CD4-positive, alpha-beta T cell treated with Interleukin-2 at 100 ng/mL for 4 hours (primary cell): ENCODE data around the gene CHIC2.
A peak's percentile ranks its signal among the peaks of the same experiment; 100 is the strongest.
"Not testable (repeated sequence)": the region's sequence is repeated elsewhere in the genome, so short reads cannot be mapped to it uniquely, and the experiment has no call there.

Source experiments
- DNase-seq: peaks from one replicate; pipeline ENCODE4 v3.0.0-alpha.2; 2020; ENCODE audit warnings: low spot score

Gene CHIC2

DNA sequence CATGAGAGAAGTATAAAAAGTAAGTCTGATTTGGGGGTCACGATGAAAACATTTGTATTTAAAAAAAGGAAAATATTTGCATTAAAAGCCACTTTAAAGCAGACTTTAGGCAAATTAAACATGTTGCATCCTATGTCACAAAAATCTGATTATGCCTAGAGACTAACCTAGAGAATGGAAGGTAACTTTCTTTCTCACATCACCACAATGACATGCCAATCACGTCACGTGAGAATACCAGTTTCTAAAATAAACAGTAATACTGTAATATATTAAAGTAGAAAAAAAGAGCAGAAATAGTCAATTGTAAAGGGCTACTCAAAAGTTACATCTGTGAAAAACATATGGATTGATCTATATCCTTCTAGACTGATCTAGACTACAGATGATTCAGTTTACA, 3.3 kb downstream of the CHIC2 start:
- no peak for DNase-seq

DNA sequence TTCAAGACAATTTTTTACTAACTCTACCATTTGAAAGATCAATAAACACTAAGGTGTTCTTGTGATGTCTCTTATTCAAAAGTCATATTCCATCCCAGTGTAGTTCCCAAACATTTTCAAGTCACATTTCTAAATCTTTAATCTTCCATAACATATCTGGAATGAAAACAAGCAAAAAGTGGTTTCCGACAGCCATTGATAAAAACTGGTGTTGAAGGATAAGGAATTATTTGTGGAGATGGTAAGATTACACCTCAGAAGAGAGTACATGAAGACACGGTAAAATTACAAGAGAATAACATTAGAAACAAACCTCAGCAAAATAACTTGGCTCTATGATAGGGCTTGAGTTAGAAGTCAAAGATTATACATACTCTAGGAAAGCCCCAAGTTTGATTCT, 4.3 kb downstream of the CHIC2 start:
- no peak for DNase-seq

DNA sequence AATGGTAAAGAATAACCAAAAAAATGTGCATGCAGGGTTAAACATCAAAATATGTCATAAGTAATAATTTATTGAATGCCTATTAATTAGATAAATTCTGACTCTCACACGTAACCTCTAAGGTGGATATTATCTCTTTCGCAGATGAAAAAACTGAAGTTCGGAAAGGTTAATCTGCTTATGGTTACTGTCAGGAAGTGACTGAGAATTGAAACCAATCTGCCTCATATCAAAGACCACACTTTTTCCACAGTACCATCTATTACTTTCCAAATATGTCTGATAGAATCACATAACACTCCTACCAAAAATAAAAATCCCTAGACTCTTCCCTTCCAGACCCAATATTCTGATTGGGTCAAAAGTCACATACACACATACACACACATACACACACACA, 6.2 kb downstream of the CHIC2 start:
- peak; percentile 27 for DNase-seq

DNA sequence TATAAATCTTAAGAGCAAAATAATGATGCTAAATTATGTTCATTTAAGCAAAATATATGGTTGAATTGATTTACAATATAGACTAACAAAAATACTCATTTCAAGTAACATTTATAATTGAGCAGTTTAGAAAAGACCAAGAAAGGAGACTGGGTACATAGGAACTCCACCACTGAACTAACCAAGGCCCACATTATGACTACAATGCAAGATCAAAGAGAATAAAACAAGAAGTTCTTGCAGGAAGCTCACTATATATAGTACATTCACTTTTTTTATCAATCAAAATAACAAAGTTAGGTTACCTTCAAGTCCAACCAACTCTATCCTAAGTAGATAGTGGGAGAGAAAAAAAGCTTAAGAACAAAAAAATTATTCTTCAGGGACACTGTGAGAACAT, 8.0 kb downstream of the CHIC2 start:
- no peak for DNase-seq

DNA sequence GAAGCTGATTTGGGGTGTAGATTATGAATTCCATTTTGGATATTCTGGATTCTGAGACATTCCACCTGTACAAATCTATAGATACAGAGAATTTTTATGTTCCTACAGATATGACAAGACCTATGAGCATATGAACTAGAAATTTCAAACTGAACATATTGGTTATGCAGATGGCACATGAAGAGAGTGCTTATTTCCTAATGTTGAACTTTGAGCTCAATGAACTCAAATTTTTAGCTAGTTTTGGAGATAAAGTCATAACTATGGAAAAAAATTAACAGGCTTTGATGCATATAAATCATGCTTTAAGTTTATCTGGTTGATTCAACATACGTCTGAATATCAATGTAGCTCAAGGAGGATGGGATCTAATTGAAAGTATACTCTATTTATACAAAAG, 8.9 kb downstream of the CHIC2 start:
- DNase-seq = no peak

DNA sequence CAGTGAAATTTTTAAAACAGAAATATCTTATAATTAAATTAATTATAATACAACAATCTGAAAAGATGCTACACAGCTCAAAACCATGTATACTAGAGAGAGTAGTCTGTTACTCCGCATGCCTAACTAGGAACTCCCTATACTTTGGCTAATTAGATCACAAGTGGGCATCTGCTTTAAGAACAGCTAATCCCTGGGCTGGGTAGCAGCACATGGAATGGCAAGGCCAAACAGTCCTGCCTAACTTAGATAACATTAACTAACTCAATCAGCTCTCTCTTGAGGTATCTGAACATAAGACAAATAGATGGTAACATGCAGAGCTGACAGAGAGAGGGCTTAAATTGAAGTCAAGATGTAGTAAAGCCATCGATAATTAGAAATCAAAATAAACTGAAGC, 9.9 kb downstream of the CHIC2 start:
- DNase-seq = no peak

DNA sequence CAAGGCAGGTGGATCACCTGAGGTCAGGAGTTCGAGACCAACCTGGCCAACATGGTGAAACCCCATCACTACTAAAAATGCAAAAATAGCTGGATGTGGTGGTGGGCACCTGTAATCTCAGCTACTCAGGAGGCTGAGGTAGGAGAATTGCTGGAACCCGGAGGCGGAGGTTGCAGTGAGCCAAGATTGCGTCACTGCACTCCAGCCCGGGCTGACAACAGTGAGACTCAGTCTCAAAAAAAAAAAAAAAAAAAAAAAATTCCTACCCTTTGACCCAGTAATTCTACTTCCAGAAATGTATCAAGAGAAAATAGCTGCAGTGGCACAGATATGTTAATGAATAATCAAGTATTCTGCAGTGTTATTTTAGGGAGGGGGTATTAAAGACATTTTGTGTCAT, 11.1 kb downstream of the CHIC2 start:
- DNase-seq = not testable (repeated sequence)

DNA sequence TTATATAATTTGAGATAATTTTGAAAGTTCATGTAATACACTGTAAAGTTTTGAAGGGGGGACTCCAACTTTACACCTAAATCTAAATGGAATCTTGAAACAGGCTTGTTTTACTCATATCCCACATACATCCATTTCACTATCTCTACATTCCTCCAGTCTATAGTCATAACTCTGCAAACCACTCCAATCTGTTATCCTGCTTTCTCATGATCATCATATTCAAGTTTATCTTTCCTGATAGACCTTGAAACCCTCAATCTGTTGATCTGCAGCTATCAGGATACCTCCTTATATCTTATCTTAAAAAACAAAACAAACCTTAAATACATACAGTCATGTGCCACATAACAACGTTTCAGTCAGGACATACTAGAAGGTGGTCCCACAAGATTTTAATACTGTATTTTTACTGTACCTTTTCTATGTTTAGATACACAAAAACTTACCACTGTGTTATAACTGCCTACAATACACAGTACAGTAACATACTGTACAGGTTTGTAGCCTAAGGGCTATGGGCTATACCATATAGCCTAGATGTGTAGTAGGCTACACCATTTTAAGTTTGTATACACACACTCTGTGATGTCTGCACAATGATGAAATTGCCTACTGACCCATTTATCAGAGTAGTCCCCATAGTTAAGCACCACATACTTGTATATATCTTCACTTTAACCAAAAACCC, 14.0 kb downstream of the CHIC2 start:
- no peak for DNase-seq

DNA sequence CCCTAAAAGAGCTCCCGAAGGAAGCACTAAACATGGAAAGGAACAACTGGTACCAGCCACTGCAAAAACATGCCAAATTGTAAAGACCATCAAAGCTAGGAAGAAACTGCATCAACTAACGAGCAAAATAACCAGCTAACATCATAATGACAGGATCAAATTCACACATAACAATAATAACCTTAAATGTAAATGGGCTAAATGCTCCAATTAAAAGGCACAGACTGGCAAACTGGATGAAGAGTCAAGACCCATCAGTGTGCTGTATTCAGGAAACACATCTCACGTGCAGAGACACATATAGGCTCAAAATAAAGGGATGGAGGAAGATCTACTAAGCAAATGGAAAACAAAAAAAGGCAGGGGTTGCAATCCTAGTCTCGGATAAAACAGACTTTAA, 20.8 kb downstream of the CHIC2 start:
- not testable (repeated sequence) for DNase-seq

DNA sequence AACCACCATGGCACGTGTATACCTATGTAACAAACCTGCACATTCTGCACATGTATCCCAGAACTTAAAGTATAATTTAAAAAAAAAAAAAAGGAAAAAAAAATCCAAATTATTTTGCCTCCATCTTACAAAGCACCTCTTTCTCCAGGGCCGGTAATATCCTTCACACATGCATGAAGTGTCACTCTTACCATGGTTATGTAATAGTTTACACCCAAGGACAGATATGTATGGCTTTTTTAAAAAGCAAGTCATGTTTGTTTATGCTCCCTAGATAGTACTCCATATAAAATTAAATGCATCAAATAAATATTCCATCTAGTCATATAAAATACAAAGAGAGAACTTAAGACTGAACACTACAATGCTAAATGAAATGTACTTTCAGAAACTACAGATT, 22.5 kb downstream of the CHIC2 start:
- no peak for DNase-seq

DNA sequence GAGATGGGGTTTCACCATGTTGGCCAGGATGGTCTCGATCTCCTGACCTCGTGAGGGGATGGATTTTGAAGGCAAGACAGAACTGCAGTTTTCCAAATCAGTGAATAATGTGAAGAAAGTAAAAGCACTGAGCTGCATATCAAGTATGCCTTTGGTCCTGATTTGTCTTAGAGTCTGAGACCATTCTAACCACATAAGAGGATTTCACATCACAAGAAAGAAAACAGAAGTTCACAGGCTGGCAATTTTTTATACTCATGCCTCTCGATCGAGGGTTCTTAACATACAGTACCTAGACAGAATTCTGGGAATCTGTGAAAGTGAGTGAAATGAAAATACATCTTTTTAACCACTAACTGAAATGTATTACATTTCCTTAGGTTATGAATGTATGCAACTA, 23.3 kb downstream of the CHIC2 start:
- peak; percentile 31 for DNase-seq

DNA sequence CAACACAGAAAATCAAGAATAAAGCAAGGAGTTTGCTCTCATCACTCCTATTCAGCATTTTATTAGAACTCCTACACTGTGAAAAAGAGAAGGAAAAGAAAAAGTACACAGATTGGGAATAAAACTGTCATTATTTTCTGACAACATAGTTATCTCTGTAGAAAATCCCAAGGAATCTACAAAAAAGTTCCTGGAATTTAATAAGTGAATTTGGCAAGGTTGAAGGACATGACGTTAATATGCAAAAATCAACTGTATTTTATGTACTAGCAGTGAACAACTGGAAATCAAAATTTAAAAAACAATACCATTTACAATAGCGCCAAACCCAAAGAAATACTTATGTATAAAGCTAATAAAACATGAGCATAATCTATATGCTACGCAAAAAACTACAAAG, 26.3 kb downstream of the CHIC2 start:
- DNase-seq = no peak

DNA sequence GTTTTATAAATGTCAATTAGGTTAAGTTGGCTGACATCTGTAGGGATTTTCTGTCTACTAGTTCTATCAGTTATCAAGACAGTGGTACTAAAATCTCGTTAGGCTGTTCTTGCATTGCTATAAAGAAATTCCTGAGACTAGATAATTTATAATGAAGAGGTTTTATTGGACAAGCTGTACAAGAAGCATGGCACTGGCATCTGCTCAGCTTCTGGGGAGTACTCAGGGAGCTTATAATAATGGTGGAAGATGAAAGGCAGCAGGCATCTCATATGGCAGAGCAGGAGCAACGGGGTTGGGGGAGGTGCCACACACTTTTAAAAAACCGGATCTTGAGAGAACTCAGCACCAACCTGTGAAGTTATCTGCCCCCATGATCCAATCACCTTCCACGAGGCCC, 28.2 kb downstream of the CHIC2 start:
- DNase-seq = no peak

DNA sequence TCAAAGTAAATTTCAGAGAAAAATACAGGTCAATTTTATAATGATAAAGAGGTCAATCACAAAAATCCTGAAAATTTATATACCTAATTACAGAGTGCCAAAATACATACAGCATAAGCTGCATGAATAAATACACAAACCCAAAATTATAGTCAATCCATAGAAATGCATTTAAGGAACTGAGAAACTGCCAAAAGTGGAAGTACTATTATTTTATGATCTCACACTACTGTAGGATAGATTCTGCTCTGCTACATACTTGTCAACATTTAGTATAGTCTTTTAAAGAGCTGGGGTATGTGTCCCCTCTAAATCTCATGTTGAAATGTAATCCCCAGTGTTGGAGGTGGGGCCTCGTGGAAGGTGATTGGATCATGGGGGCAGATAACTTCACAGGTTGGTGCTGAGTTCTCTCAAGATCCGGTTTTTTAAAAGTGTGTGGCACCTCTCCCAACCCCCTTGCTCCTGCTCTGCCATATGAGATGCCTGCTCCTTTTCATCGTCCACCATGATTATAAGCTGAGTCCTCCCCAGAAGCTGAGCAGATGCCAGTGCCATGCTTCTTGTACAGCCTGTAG, 31.8 kb downstream of the CHIC2 start:
- no peak for DNase-seq

DNA sequence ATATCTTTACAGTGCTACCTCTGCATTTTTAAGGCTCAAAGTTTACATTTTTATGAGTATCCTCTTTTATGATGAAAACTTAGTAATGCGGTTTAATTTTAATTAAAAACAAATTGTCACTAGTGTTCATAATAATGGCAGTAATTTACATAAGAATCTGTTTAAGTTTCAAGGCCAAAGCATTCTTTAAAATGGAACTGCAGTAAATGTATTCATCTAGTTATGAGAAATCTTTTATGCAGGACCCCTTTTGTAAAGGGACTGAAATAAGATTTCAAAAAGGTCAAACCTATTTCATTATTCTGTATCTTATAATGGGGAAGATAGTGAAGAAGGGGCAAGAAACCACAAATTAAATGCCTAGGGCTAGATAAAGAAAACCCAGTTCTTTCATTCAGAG, 37.1 kb downstream of the CHIC2 start:
- no peak for DNase-seq

DNA sequence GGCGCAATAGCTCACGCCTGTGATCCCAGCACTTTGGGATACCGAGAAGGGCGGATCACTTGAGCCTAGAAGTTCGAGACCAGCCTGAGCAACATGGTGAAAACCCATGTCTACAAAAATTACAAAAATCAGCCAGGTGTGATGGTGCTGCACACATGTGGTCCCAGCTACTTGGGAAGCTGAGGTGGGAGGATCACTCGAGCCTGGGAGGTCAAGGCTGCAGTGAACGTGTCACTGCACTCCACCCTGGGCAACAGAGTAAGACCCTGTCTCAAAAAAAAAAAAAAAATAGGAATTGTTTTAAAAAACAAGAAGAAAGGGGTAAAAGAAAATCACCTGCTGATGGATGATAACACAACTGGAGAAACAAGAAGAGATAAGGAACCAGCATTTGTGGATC, 38.8 kb downstream of the CHIC2 start:
- DNase-seq = no peak

DNA sequence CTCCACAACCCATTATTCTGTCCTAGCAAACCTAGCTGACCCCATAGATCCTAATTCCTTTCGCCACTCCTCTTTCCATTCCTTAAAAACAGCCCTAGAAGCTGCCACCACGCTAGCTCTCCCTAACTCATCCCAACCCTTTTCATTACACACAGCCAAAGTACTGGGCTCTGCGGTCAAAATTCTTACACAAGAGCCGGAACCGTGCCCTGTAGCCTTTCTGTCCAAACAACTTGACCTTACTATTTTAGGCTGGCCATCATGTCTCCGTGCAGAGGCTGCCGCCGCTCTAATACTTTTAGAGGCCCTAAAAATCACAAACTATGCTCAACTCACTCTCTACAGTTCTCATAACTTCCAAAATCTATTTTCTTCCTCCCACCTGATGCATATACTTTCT, 41.4 kb downstream of the CHIC2 start:
- DNase-seq = not testable (repeated sequence)

DNA sequence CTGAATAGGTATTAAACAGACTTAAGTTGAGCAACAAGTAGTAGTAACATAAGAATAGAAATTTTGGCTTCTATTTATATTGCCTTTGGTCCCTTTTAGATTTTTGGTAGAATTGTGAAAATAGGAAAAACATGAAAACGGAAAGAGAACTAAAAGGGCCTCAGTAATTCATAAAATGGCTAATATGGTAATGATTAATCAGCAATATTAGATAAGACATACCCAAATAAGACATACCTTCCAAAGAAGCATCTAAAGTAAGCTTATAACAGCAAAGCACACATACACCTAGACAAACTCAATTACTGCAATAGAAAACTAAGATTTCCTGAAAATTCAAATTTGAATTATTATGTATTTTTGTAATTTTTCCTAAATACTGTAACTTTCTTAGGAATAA, 46.4 kb downstream of the CHIC2 start:
- no peak for DNase-seq

DNA sequence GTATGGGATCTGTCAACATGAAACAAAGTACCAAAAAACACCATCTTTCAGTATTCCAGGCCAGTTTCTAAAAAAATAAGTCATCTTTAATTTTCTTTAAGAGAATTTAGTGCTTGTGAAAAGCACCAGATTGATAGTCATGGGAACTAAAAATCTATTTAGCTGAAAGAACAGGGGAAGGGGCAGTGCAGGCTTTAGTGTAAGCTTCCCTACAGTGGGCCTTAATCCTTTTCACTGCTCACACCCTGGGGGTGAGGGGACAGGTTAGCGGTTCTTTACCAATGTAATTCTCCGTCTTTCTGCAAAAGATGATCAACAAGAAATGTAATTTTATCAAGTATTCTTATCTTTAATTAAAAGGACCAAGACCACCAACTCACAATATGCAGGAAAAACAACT, 47.1 kb downstream of the CHIC2 start:
- no peak for DNase-seq

DNA sequence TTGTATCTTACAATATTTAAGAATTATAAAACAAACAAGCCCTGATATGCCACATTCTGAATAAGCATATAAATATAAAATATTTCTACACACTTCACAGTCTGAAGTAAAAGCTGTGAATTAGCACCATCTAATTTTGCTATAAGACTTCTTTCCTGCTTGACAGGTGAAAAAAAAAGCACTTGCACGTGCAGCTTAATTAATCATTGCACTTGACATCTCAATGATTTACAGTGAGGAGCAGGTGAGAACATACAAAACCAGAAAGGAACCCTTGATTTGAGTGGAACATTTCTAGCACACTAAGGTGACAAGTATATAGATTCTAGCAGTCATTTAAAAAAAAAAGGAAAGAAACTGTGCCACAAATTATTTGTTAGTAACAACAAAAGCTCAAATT, 47.9 kb downstream of the CHIC2 start:
- DNase-seq = no peak

DNA sequence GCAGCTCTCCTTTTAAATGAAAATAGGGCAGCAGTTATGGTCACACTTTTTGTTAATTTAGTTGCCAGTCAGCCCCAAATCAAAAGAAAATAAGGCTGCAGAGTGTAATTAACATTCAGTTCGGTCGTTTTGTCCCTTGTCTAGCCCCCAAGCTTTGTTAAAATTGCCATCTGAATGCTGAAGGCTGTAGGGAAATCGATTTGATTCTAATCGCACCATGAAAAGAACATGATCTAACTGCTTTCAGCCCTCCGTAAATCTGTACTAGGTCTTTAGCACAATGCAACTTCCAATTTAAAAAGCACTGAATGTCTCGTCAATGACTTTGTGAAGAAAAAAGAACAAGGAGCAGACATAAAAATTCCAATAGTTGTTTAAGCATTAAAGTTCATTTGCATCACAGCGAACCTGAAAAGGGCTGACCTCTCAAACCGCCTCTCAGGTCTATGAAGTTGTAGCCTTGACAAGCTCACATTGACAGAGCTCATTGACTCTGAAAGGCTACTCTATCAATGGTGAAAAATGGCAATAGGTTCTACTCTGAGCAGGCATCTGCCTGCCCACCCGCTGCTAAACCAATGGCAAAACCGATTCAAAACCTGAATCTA, 48.9 kb downstream of the CHIC2 start:
- DNase-seq = no peak

DNA sequence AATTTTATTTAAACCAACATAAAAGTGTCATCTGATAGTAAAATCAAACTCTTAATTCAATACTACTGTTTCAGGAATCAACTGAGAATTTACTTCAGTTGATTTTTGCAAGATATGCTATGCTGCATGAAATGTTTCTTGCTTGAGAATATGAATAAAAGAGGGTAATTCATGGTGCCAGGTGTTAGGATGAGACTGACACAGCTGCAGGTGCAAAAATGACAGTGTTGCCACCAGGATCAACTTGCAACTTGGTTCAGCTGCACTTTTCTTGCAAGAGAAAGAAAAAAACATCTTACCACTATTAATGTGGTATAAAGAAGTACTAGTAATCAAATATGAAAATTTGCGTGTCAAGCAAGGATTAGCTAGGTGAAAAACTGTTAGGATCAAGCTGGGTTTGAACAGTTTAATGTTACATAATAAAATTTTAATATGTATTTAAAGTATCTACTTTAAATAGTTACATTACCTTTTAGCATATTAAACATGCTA, 49.7 kb downstream of the CHIC2 start:
- DNase-seq = no peak

DNA sequence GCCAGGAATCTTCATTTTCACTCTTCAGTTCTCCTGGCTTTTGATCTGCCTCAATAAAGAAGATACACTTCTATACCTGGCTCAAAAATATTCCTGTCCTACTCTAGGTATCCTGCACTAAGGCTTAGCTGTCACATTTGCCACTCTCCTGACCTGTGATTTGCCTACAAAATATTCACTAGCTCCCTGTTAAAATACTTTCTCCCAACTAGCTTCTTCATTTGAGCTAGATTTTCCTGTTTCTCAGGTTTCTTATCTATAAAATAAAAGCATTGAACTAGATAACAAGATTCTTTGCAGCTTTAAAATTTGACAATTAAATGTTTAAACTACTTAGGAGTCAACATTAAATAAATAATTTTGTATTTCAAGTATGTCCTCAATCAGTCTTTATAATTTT, 53.2 kb downstream of the CHIC2 start:
- DNase-seq = no peak

DNA sequence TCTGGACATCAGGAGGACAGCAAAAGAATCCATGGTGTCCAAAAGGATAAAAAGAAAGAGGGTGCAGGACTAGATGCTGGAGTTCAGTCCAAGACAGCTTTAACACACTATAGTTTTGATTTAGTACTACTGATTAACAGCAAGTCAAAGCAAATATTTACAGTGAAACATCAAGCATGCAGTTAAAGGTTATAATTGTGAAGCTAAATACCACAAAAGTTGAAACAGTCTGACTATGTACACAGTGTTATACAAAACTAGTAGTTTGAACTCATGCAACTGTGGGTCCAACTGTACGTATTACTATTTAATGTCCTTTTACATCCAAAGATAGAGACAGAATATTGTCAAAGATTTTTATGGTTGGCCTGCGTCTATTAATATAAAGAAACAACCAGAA, 57.6 kb downstream of the CHIC2 start:
- DNase-seq = no peak
